DND-41 (cell line): Measurements from ENCODE around the gene TRPM1.

Source experiments
- ATAC-seq: fragments of 200-7000 bp; cut with Tn5 transposase; 3 replicates; pipeline ENCODE4 v1.9.1; 2021; ENCODE audit warnings: low read depth; ENCODE audit not compliant: insufficient read depth
- DNase-seq: peaks from one replicate; pipeline ENCODE4 v3.0.0-alpha.2; 2020
- H2AFZ ChIP-seq: 2 replicates; pipeline ENCODE4 v1.6.0; 2012; ENCODE audit warnings: low read depth, low read length
- H3K27ac ChIP-seq: 2 replicates; pipeline ENCODE4 v1.5.1; 2012; ENCODE audit warnings: low read length, inconsistent platforms
- H3K27me3 ChIP-seq: fragments of 200-600 bp; sonication (generic); 2 replicates; pipeline ENCODE4 v1.6.0; 2012; ENCODE audit warnings: low read length, mild to moderate bottlenecking, inconsistent platforms; ENCODE audit not compliant: insufficient read depth, poor library complexity
- H3K36me3 ChIP-seq: 2 replicates; pipeline ENCODE4 v1.5.1; 2012; ENCODE audit warnings: low read length, inconsistent platforms; ENCODE audit not compliant: insufficient read depth
- H3K4me1 ChIP-seq: 2 replicates; pipeline ENCODE4 v1.5.1; 2012; ENCODE audit warnings: mild to moderate bottlenecking, low read length; ENCODE audit not compliant: insufficient read depth
- H3K4me2 ChIP-seq: 2 replicates; pipeline ENCODE4 v1.6.0; 2012; ENCODE audit warnings: mild to moderate bottlenecking, moderate library complexity, low read length, inconsistent platforms; ENCODE audit not compliant: insufficient read depth
- H3K4me3 ChIP-seq, 2 experiments: fragments of 200-600 bp in 1 of 2; shearing (Covaris generic) in 1 of 2; 2 replicates each; pipeline ENCODE4 v1.5.1; 2012 to 2016; ENCODE audit warnings: inconsistent platforms in 2 of 2, low read length in 2 of 2, mild to moderate bottlenecking in 2 of 2, low read depth in 1 of 2, moderate library complexity in 1 of 2
- H3K79me2 ChIP-seq: 2 replicates; pipeline ENCODE4 v1.6.0; 2012; ENCODE audit warnings: low read length, inconsistent platforms; ENCODE audit not compliant: insufficient read depth
- H3K9ac ChIP-seq: 2 replicates; pipeline ENCODE4 v1.6.0; 2012; ENCODE audit warnings: low read depth, mild to moderate bottlenecking, inconsistent platforms, low read length, moderate library complexity
- H3K9me3 ChIP-seq: 2 replicates; pipeline ENCODE4 v1.5.1; 2012; ENCODE audit warnings: low read length, moderate library complexity, mild to moderate bottlenecking, inconsistent platforms; ENCODE audit not compliant: insufficient read depth, severe bottlenecking
- H4K20me1 ChIP-seq: 2 replicates; pipeline ENCODE4 v1.6.0; 2012; ENCODE audit warnings: low read length; ENCODE audit not compliant: insufficient read depth
- EZH2 ChIP-seq: IDR thresholded peaks from 3 replicates; pipeline ENCODE4 v1.6.1; 2012; ENCODE audit warnings: borderline replicate concordance, low read depth, mild to moderate bottlenecking, moderate library complexity, low read length, inconsistent platforms; ENCODE audit not compliant: severe bottlenecking
- TF ChIP-seq, protein P1 (sequence below): IDR thresholded peaks from 2 replicates; pipeline ENCODE4 v1.5.1; 2012; ENCODE audit warnings: borderline replicate concordance, low read length, moderate library complexity, mild to moderate bottlenecking; ENCODE audit not compliant: poor library complexity, severe bottlenecking; ENCODE audit errors: extremely low read depth

Gene TRPM1

DNA sequence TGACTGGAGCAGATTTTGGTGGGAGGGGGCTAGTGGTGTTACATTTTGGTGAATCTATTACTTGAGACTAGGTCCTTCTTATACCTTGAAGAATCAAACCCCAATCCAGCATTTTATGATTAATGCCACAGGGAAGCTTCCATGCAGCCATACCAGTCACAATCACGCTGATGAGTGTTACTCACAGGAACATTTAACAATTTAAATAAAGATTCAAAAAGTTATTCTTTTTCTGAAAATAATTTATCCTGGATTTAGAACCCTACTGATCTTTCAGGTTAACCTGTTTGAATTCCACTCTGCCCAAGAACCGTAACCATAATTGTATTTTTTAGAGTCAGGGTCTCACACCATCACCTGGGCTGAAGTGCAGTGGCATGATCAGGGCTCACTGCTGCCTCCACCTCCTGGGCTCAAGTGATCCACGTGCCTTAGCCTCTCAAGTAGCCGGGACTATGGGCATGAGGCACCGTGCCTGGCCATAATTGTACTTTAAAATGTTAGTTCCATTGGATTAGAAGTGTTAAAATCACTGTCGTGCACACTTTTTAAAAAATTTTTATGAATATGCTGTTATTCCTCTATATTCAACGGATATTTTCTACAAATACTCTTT lies 109.2 kb downstream of the TRPM1 start:
- DNase-seq (peak; percentile 6), ATAC-seq (no peak)
- H3K27ac ChIP-seq = peak overlapping the region; percentile 86

DNA sequence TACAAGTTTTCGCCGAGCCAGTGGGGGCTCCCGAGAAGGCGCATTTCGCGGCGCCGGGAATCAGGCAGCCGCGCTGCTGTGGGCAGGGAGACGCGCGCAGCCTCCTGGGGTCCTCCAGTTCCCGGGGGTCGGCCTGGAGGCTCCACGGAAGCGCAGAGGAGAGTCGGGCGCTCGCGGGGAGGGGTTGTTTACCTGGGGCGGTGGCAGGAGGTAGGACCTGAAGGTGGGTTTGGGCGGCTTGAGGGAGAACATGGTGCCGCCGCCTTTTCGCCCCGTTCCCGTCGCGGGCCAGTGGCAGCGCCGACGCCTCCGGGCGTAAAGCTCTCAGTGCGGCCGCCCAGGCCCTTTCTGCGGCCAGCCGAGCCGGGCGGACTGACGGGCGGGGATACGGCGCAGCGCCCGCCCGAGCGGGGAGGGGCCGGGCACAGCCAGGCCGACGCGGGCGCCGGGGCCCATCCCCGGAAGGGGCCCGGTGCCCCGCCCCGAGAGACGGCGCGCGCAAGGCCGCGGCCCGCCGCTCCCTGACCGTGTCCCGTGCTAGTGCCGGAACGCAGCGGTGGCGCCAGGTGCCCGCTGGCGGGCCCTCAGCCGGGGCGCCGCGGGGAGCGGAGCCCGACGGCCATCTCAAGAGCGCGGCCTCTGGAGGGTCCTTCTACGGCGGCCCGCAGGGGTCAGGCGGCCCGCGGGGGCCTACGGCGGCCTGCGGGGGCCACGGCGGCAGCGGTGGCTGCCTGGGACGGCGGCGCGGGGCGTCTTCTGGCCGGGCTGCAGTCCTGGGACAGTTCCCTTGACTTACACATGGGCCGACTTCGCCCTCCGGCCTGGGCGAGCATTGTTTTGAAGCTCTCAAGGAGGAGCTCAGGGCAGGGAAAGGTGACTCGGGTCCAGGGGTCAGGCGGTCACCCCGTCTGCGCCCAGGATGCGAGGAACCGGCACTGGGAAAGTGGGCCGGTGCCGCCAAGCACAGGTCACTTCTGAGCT lies 110.0 kb downstream of the TRPM1 start, which contains the start of gene MTMR10:
Gene MTMR10 (minus strand): TSS at position 374 of the 981 bp plus-strand sequence. CDS start 122 bp downstream, at position 252.
- no peaks in the 10 kb centered on the region for H3K9me3 ChIP-seq
- peak; percentile 68 for DNase-seq
- H3K79me2 ChIP-seq = peaks cover 32% of the 10 kb centered on the region
- peak within 1 kb of the TSS; percentile 95 for H3K4me2 ChIP-seq
- H3K9ac ChIP-seq = peak within 1 kb of the TSS; percentile 94
- peak within 1 kb of the TSS; percentile 98 to 100 for H3K4me3 ChIP-seq
- peak within 1 kb of the TSS; percentile 86 for H3K27ac ChIP-seq
- peaks cover 4% of the 10 kb centered on the region; the same call in 1 of the 2 replicates for H4K20me1 ChIP-seq
- ATAC-seq = peak; percentile 91
- TF ChIP-seq, protein P1, sequence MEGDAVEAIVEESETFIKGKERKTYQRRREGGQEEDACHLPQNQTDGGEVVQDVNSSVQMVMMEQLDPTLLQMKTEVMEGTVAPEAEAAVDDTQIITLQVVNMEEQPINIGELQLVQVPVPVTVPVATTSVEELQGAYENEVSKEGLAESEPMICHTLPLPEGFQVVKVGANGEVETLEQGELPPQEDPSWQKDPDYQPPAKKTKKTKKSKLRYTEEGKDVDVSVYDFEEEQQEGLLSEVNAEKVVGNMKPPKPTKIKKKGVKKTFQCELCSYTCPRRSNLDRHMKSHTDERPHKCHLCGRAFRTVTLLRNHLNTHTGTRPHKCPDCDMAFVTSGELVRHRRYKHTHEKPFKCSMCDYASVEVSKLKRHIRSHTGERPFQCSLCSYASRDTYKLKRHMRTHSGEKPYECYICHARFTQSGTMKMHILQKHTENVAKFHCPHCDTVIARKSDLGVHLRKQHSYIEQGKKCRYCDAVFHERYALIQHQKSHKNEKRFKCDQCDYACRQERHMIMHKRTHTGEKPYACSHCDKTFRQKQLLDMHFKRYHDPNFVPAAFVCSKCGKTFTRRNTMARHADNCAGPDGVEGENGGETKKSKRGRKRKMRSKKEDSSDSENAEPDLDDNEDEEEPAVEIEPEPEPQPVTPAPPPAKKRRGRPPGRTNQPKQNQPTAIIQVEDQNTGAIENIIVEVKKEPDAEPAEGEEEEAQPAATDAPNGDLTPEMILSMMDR = no peak
- no peak for TF ChIP-seq EZH2
- H3K4me1 ChIP-seq = peaks cover 32% of the 10 kb centered on the region
- H3K27me3 ChIP-seq = no peaks in the 10 kb centered on the region
- H3K36me3 ChIP-seq = peaks cover 7% of the 10 kb centered on the region
- H2AFZ ChIP-seq = peak within 1 kb of the TSS; percentile 99

More for the DNA sequence above, 109.2 kb downstream of the TRPM1 start:
- Histone ChIP-seq H3K9ac (peak overlapping the region; percentile 94), H3K27me3 (no peaks in the 10 kb centered on the region), H3K79me2 (peaks cover 25% of the 10 kb centered on the region), H3K4me2 (peak overlapping the region; percentile 95), H3K9me3 (no peaks in the 10 kb centered on the region), H2AFZ (peak overlapping the region; percentile 99), H3K4me1 (peaks cover 32% of the 10 kb centered on the region), H3K36me3 (peaks cover 4% of the 10 kb centered on the region), H4K20me1 (peaks cover 4% of the 10 kb centered on the region; the same call in 1 of the 2 replicates), H3K4me3 (peak overlapping the region; percentile 98 to 100; a peak in 3 of 4 replicates)
- no peak for TF ChIP-seq EZH2
- TF ChIP-seq, protein P1 = peak; percentile 3

DNA sequence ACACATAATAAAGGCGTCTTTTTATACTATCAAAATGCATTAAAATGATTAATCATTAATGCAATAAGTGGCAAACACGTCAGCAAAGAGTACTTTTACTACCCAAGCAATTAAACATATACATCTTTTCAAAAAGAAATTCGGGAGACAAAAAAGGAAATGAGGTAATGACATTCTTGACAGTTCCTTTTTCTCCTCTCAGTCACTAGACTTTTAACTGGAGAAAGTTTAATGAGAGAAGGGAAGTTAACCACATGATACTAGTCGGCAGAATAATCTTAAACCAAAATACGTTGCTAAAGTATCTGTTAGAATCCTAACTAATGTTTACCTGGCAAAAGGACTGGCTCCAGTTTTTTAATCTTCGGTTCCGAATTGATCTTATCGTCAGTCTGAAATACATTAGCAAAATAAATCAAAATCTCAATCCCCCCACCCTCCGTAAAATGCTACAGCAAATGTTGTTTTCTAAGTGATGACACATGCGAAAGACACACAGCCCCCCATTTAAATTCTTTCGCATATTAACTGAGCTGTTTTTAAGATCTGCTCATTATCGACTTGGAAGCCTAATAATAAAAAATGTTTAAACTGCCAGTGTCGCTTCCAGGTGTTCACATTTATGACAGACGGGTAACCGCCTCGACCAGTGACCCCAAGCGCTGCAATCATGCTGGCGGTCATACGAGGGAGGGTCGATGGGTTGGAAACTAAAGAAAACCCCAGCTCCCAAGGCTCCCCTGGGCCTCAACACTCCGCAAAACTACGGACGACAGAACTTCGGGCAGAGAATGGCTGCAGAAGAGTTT lies 110.9 kb downstream of the TRPM1 start:
- H3K4me3 ChIP-seq = peak overlapping the region; percentile 98 to 100
- H3K27ac ChIP-seq = peak overlapping the region; percentile 86
- no peak for ATAC-seq

More for the DNA sequence above, 110.9 kb downstream of the TRPM1 start:
- no peak for DNase-seq
- peak overlapping the region; percentile 95 for H3K4me2 ChIP-seq
- peaks cover 32% of the 10 kb centered on the region for H3K4me1 ChIP-seq
- peak overlapping the region; percentile 94 for H3K9ac ChIP-seq
- TF ChIP-seq, protein P1 = no peak
- no peak for TF ChIP-seq EZH2
- H3K9me3 ChIP-seq = no peaks in the 10 kb centered on the region
- H3K79me2 ChIP-seq = peaks cover 33% of the 10 kb centered on the region
- H3K27me3 ChIP-seq = no peaks in the 10 kb centered on the region
- peaks cover 4% of the 10 kb centered on the region; the same call in 1 of the 2 replicates for H4K20me1 ChIP-seq
- peaks cover 14% of the 10 kb centered on the region for H3K36me3 ChIP-seq
- H2AFZ ChIP-seq = peak overlapping the region; percentile 99
